ENCODE data around the gene PDE6B.

Gene PDE6B

GRCh38 chr4:674172-675035, 49.0 kb downstream of the PDE6B start, which contains the start of the genes ATP5ME and MYL5:
Gene ATP5ME, minus strand, starts transcription at chr4:674276. Its CDS starts 29 bp downstream, at chr4:674247.
Gene MYL5, plus strand, starts transcription at chr4:674542. Its CDS starts 3,485 bp downstream, at chr4:678027.
- TF ChIP-seq, protein P1, sequence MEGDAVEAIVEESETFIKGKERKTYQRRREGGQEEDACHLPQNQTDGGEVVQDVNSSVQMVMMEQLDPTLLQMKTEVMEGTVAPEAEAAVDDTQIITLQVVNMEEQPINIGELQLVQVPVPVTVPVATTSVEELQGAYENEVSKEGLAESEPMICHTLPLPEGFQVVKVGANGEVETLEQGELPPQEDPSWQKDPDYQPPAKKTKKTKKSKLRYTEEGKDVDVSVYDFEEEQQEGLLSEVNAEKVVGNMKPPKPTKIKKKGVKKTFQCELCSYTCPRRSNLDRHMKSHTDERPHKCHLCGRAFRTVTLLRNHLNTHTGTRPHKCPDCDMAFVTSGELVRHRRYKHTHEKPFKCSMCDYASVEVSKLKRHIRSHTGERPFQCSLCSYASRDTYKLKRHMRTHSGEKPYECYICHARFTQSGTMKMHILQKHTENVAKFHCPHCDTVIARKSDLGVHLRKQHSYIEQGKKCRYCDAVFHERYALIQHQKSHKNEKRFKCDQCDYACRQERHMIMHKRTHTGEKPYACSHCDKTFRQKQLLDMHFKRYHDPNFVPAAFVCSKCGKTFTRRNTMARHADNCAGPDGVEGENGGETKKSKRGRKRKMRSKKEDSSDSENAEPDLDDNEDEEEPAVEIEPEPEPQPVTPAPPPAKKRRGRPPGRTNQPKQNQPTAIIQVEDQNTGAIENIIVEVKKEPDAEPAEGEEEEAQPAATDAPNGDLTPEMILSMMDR (IDR thresholded peaks at IDR 0.05; ENCODE audit: insufficient read depth, low read length, missing control alignments): peak; percentile 93
- H3K4me3 ChIP-seq (ENCODE audit: low read depth, low read length): peak within 1 kb of the TSS; percentile 82
- peak; percentile 49 for DNase-seq (ENCODE audit: low read depth, low spot score)
- ChIA-PET POLR2A (interaction anchor here (0.6 to 1.0 kb wide), 2 partner anchors 10 to 201 kb away, joined by 3 read pairs; no protein-coding TSS in a partner anchor), CTCF (interaction anchor here (0.6 to 3.2 kb wide), 5 partner anchors 10 to 135 kb away, joined by 3 to 25 read pairs (median 6); no protein-coding TSS in a partner anchor)

- TF ChIP-seq, protein P1 (IDR thresholded peaks at IDR 0.05; ENCODE audit: insufficient read depth, low read length, missing control alignments): no peak
- POLR2A ChIA-PET: no interaction called here
- CTCF ChIA-PET: interaction anchor here (1.4 to 3.2 kb wide), 4 partner anchors 9 to 13 kb away, joined by 6 to 25 read pairs (median 10); no protein-coding TSS in a partner anchor
- H3K4me3 ChIP-seq (ENCODE audit: low read depth, low read length): peak overlapping the region; percentile 82
- no peak for DNase-seq (ENCODE audit: low read depth, low spot score)
Measured at GRCh38 chr4:675036-675882, 49.9 kb downstream of the PDE6B start.

DNA sequence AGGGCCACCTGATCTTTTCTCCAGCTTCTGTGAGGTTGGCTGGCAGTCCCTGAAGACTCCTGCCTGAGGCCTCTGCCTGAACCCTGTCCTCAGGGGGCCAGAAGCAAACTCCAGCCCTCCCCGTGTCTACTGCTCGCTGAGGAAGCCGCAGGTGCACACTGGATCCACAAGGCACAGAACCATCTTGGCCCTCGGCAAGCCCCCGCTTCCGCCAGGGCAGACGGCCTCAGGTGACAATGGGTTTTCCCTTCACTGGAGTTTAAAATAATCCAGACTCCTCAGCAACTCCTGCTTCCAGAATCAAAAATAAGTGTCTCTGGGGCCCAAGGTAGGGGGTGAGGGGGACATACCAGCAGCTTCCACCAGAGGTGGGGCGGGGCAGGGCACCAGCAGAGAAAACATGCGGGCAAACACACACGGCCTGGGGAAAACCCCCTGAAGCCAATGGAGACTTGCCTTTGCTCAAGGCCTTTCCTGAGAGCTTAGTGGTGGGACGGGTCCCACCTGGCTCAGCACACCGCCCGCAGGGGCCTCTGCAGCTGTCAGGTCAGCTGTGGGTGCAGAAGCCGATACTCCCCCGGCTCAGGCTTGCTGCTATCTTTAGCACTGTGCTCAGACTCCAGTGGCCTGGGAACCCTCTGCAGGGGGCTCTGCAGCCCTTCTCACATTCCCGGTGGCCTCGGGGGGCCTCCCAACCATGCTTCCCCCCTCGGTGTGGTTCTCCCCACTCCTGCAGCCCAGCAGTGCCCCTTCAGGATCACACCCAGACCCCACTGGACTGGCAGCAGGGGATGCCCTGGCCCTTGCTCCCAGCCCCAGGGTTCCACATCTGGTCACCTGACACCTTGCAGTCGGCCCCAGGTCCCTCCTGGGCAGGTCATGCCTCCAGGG, 50.9 kb downstream of the PDE6B start:
- DNase-seq (ENCODE audit: low read depth, low spot score): no peak
- ChIA-PET CTCF (interaction anchor here (1.4 to 3.2 kb wide), 2 partner anchors 8 to 10 kb away, joined by 6 to 25 read pairs; no protein-coding TSS in a partner anchor), POLR2A (no interaction called here)
- TF ChIP-seq, protein P1 (IDR thresholded peaks at IDR 0.05; ENCODE audit: insufficient read depth, low read length, missing control alignments): no peak
- H3K4me3 ChIP-seq (ENCODE audit: low read depth, low read length): no peak overlapping the region; the same call in 1 of the 2 replicates

GRCh38 chr4:676871-677235, 51.5 kb downstream of the PDE6B start:
- POLR2A ChIA-PET: no interaction called here
- no peak overlapping the region for H3K4me3 ChIP-seq (ENCODE audit: low read depth, low read length)
- TF ChIP-seq, protein P1 (IDR thresholded peaks at IDR 0.05; ENCODE audit: insufficient read depth, low read length, missing control alignments): no peak

GRCh38 chr4:677431-678293, 52.3 kb downstream of the PDE6B start:
- CTCF ChIA-PET: no interaction called here
- no peak overlapping the region for H3K4me3 ChIP-seq (ENCODE audit: low read depth, low read length)
- POLR2A ChIA-PET: no interaction called here
- no peak for DNase-seq (ENCODE audit: low read depth, low spot score)
- TF ChIP-seq, protein P1 (IDR thresholded peaks at IDR 0.05; ENCODE audit: insufficient read depth, low read length, missing control alignments): no peak

More at GRCh38 chr4:676871-677235, 51.5 kb downstream of the PDE6B start:
- no peak for DNase-seq (ENCODE audit: low read depth, low spot score)
- CTCF ChIA-PET: interaction anchor here (3.2 kb wide), 1 partner anchor 7 kb away, joined by 25 read pairs; no protein-coding TSS in a partner anchor
